CD14-positive monocyte (primary cell): ENCODE results near the gene CYP19A1. TPM values are rescaled to one million over a fixed set of nuclear protein-coding genes. Genes with fewer than 3 reads are reported as not detected.
A peak's percentile ranks its signal among the peaks of the same experiment; 100 is the strongest.

Experiments
- DNase-seq, 3 donors: peaks; one replicate each; pipeline ENCODE4 v3.0.0-alpha.2; 2011 to 2022
- H2AFZ ChIP-seq: 2 replicates; pipeline ENCODE4 v1.6.0; 2012; ENCODE audit warnings: mild to moderate bottlenecking, low read depth, low read length, inconsistent platforms; ENCODE audit not compliant: insufficient read depth, poor library complexity, severe bottlenecking
- H3K27ac ChIP-seq, 2 donors: 1 replicate in 1 of 2; 2 replicates in 1 of 2; pipeline ENCODE4 v1.5.1; 2012 to 2013; ENCODE audit warnings: low read length in 2 of 2, control low read depth in 1 of 2, inconsistent platforms in 1 of 2, low read depth in 1 of 2, mild to moderate bottlenecking in 1 of 2
- H3K27me3 ChIP-seq, 2 donors: one replicate each; pipeline versions ENCODE4 v1.6.0 to v1.6.1; 2011 to 2013; ENCODE audit warnings: low read length in 2 of 2; ENCODE audit not compliant: control insufficient read depth in 2 of 2, insufficient read depth in 2 of 2
- H3K36me3 ChIP-seq, 2 donors: replicated peaks in 1 of 2; 1 replicate in 1 of 2; 2 replicates in 1 of 2; pipeline versions ENCODE4 v1.5.1 to v1.6.1; 2012 to 2013; ENCODE audit warnings: low read length in 2 of 2, control low read depth in 1 of 2, inconsistent platforms in 1 of 2, mild to moderate bottlenecking in 1 of 2; ENCODE audit not compliant: insufficient read depth in 2 of 2, control insufficient read depth in 1 of 2
- H3K4me1 ChIP-seq, 2 donors: 1 replicate in 1 of 2; 2 replicates in 1 of 2; pipeline versions ENCODE4 v1.5.1 to v1.6.1; 2012 to 2013; ENCODE audit warnings: low read length in 2 of 2, control low read depth in 1 of 2, inconsistent platforms in 1 of 2, mild to moderate bottlenecking in 1 of 2, moderate library complexity in 1 of 2; ENCODE audit not compliant: insufficient read depth in 2 of 2, control insufficient read depth in 1 of 2
- H3K4me2 ChIP-seq: replicated peaks from 2 replicates; pipeline ENCODE3; 2012; ENCODE audit warnings: low read length, moderate library complexity, mild to moderate bottlenecking; ENCODE audit not compliant: poor library complexity, severe bottlenecking; ENCODE audit errors: extremely low read depth
- H3K4me3 ChIP-seq, 3 experiments: fragments of 200-600 bp in 1 of 3; sonication (generic) in 1 of 3; replicated peaks in 1 of 3; 1 replicate in 2 of 3; 2 replicates in 1 of 3; pipeline ENCODE4 v1.5.1; 2011 to 2013; ENCODE audit warnings: low read length in 3 of 3, mild to moderate bottlenecking in 3 of 3, control low read depth in 2 of 3, low read depth in 2 of 3, inconsistent platforms in 1 of 3, moderate library complexity in 1 of 3
- H3K79me2 ChIP-seq: 2 replicates; pipeline ENCODE4 v1.6.0; 2012; ENCODE audit warnings: mild to moderate bottlenecking, control low read depth, inconsistent platforms, low read length, moderate library complexity; ENCODE audit not compliant: insufficient read depth
- H3K9ac ChIP-seq: 2 replicates; pipeline ENCODE4 v1.6.0; 2017; ENCODE audit warnings: low read length, mild to moderate bottlenecking; ENCODE audit not compliant: insufficient read depth, poor library complexity, severe bottlenecking
- H3K9me3 ChIP-seq, 2 donors: replicated peaks in 1 of 2; 1 replicate in 1 of 2; 2 replicates in 1 of 2; pipeline versions ENCODE4 v1.5.1 to v1.6.1; 2012 to 2013; ENCODE audit warnings: low read length in 2 of 2, control low read depth in 1 of 2; ENCODE audit not compliant: control insufficient read depth in 1 of 2, insufficient read depth in 1 of 2
- H4K20me1 ChIP-seq: 2 replicates; pipeline ENCODE4 v1.6.0; 2012; ENCODE audit warnings: mild to moderate bottlenecking, low read length, control low read depth, moderate library complexity; ENCODE audit not compliant: insufficient read depth
- H3K27ac Mint-ChIP-seq, 7 donors: one replicate each; pipeline ENCODE4 v1.8.0; 2020; ENCODE audit warnings: mild to moderate bottlenecking in 7 of 7, mixed read lengths in 7 of 7, moderate library complexity in 6 of 7, inconsistent platforms in 2 of 7
- H3K27me3 Mint-ChIP-seq, 3 donors: one replicate each; pipeline ENCODE4 v1.8.0; 2021 to 2022; ENCODE audit warnings: low read depth in 3 of 3, mild to moderate bottlenecking in 3 of 3, mixed read lengths in 3 of 3, moderate library complexity in 3 of 3, inconsistent platforms in 1 of 3
- H3K36me3 Mint-ChIP-seq, 2 donors: one replicate each; pipeline ENCODE4 v1.8.0; 2020; ENCODE audit warnings: mixed read lengths in 2 of 2, inconsistent platforms in 1 of 2, mild to moderate bottlenecking in 1 of 2
- H3K4me1 Mint-ChIP-seq: one replicate; pipeline ENCODE4 v1.8.0; 2020; ENCODE audit warnings: mild to moderate bottlenecking, mixed read lengths
- H3K4me3 Mint-ChIP-seq, 2 donors: one replicate each; pipeline ENCODE4 v1.8.0; 2020; ENCODE audit warnings: mild to moderate bottlenecking in 2 of 2, mixed read lengths in 2 of 2, moderate library complexity in 1 of 2
- H3K9me3 Mint-ChIP-seq, 7 donors: one replicate each; pipeline ENCODE4 v1.8.0; 2020 to 2022; ENCODE audit warnings: mixed read lengths in 7 of 7, mild to moderate bottlenecking in 6 of 7, moderate library complexity in 6 of 7, inconsistent platforms in 2 of 7
- WGBS: methylation state at CpG from one replicate; pipeline ENCODE4 v1.1.5; 2013; ENCODE audit warnings: missing lambda C conversion rate; ENCODE audit not compliant: insufficient coverage; 5-methylcytosine and 5-hydroxymethylcytosine counted together
- intact Hi-C, 2 donors: fragments of 100-400 bp; cut with micrococcal nuclease; formaldehyde crosslinking; loops; one replicate each; pipeline versions ENCODE4 v1.15.0 to v1.15.1; 2023
- polyA plus RNA-seq, 3 donors: library from polyadenylated mRNA; depleted of rRNA in 1 of 3; unstranded in 2 of 3; stranded (reverse) in 1 of 3; fragments of 300-500 nt in 2 of 3; fragments of >200 nt in 1 of 3; fragmentation: Illumina TruSeq in 2 of 3; gene quantifications; 1 replicate in 2 of 3; 2 replicates in 1 of 3; pipeline ENCODE4 v1.2.3, GENCODE V29; 2012 to 2021
- TF ChIP-seq, protein P1 (sequence below): fragments of 200-600 bp; IDR thresholded peaks from one replicate; pipeline ENCODE4 v1.8.0; 2022; ENCODE audit warnings: antibody characterized with exemption, mild to moderate bottlenecking

Gene CYP19A1
- polyA plus RNA-seq, 3 donors, result not detected

DNA sequence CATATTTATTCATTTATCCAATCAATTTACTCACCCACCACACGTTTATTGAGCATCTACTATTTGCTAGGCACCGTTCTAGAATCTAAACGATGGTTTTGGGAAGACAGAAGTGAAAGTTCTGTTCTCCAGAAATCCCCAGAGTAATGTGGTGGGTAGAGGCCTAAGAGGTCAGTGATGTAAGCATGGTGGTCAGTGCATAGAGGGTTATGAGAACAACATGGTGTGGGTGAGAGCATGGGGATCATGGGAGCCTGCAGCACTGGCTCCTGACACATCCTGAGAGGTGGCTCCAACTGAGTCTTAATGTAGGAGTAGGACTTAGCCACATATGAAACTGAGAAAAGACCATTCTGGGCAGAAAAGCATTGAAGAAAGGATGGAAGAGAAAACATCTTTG lies 158.4 kb downstream of the CYP19A1 start:
- Histone ChIP-seq H3K4me2 (no peak overlapping the region), H2AFZ (no peak overlapping the region), H3K9me3 (no peaks in the 10 kb centered on the region), H4K20me1 (no peaks in the 10 kb centered on the region), H3K27me3 (no peaks in the 10 kb centered on the region), H3K4me1 (peaks cover 17 to 28% of the 10 kb centered on the region in 2 donors), H3K36me3 (no peaks in the 10 kb centered on the region), H3K4me3 (no peak overlapping the region), H3K79me2 (no peaks in the 10 kb centered on the region), H3K9ac (no peak overlapping the region), H3K27ac (no peak overlapping the region)
- H3K4me3 Mint-ChIP-seq, result no peak overlapping the region
- no peaks in the 10 kb centered on the region for H3K27me3 Mint-ChIP-seq
- DNase-seq, result peak in 1 of 3 donors; percentile 32
- H3K4me1 Mint-ChIP-seq, result peaks cover 27% of the 10 kb centered on the region
- peaks cover 0 to 2% (median 0%) of the 10 kb centered on the region in 7 donors for H3K9me3 Mint-ChIP-seq
- no peaks in the 10 kb centered on the region for H3K36me3 Mint-ChIP-seq
- TF ChIP-seq, protein P1, sequence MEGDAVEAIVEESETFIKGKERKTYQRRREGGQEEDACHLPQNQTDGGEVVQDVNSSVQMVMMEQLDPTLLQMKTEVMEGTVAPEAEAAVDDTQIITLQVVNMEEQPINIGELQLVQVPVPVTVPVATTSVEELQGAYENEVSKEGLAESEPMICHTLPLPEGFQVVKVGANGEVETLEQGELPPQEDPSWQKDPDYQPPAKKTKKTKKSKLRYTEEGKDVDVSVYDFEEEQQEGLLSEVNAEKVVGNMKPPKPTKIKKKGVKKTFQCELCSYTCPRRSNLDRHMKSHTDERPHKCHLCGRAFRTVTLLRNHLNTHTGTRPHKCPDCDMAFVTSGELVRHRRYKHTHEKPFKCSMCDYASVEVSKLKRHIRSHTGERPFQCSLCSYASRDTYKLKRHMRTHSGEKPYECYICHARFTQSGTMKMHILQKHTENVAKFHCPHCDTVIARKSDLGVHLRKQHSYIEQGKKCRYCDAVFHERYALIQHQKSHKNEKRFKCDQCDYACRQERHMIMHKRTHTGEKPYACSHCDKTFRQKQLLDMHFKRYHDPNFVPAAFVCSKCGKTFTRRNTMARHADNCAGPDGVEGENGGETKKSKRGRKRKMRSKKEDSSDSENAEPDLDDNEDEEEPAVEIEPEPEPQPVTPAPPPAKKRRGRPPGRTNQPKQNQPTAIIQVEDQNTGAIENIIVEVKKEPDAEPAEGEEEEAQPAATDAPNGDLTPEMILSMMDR, result no peak
- H3K27ac Mint-ChIP-seq, result peak overlapping the region in 1 of 7 donors; percentile 74
- intact Hi-C loops, result no loop called here
- 0% methylated on average over 1 of the region's 3 CpGs for WGBS

DNA sequence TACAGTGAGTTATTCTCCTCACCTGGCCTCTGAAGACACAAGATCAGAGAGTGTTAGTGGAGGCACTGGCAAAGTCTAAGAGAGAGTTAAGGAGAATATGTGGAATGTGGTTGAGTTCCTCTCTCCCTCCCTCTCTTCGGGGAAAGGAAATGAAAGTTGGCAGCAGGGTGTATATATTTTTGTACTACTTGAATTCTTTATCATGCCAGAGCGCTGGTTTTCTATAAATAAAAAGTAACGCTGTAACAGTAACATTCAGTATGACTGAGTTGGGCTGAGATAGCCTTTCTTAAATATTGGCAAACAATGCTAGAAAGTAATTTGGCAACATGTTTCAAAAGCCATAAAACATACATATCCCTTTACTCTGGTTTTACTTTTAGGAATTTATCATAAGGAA lies 166.2 kb downstream of the CYP19A1 start:
- Mint-ChIP-seq H3K4me1 (peaks cover 16% of the 10 kb centered on the region), H3K27me3 (no peaks in the 10 kb centered on the region), H3K27ac (no peak overlapping the region), H3K4me3 (peak overlapping the region in 1 of 2 donors; percentile 50), H3K36me3 (no peaks in the 10 kb centered on the region), H3K9me3 (peaks cover 0 to 2% (median 0%) of the 10 kb centered on the region in 7 donors)
- H3K4me3 ChIP-seq, result no peak overlapping the region
- H3K9ac ChIP-seq, result no peak overlapping the region
- no peak overlapping the region for H2AFZ ChIP-seq
- H3K27ac ChIP-seq, result no peak overlapping the region
- H3K27me3 ChIP-seq, result peaks cover 0 to 4% of the 10 kb centered on the region in 2 donors
- DNase-seq, result no peak
- intact Hi-C loops, result no loop called here
- H3K9me3 ChIP-seq, result no peaks in the 10 kb centered on the region
- no peak overlapping the region for H3K4me2 ChIP-seq
- H3K79me2 ChIP-seq, result no peaks in the 10 kb centered on the region
- no CpG with 5 or more reads among the region's 3 CpGs for WGBS
- H4K20me1 ChIP-seq, result no peaks in the 10 kb centered on the region
- TF ChIP-seq, protein P1, result no peak
- no peaks in the 10 kb centered on the region for H3K36me3 ChIP-seq
- peaks cover 11 to 20% of the 10 kb centered on the region in 2 donors for H3K4me1 ChIP-seq
